ENCODE results near the gene PLPP1. TPM values are rescaled to one million over a fixed set of nuclear protein-coding genes. Genes with fewer than 3 reads are reported as not detected.

PLPP1 gene
- total and polyA plus RNA-seq, 2 of the 8 experiments (the other 6 are each of a cell fraction or from before 2014, with no cell fraction given) = 43.7 to 91.3 TPM

- CTCF ChIA-PET (ENCODE audit: partially characterized antibody) = interaction anchor here (1.1 kb wide), 1 partner anchor 10 kb away, joined by 3 read pairs; no protein-coding TSS in a partner anchor
- Histone ChIP-seq H3K79me2 (ENCODE audit: control insufficient read depth in 1 of 2, insufficient read depth in 2 of 2, low read length in 2 of 2) (no peaks in the 10 kb centered on the region), H3K9me3 (ENCODE audit: insufficient read depth in 2 of 2, low read depth in 1 of 2, low read length in 1 of 2) (no peaks in the 10 kb centered on the region), H2BK5ac (ENCODE audit: low read depth, low read length) (no peak overlapping the region), H3K27me3 (replicated peaks in 1 of 4; ENCODE audit: control insufficient read depth in 3 of 4, extremely low read depth in 1 of 4, insufficient read depth in 3 of 4, low read length in 3 of 4) (no peaks in the 10 kb centered on the region), H2BK12ac (ENCODE audit: low read depth, low read length) (peak overlapping the region; percentile 63; the same call in 1 of the 2 replicates), H2AFZ (ENCODE audit: low read length) (no peak overlapping the region), H3K14ac (ENCODE audit: insufficient read length) (no peak overlapping the region), H2BK15ac (ENCODE audit: low read length) (no peak overlapping the region), H3K23ac (ENCODE audit: insufficient read length) (no peak overlapping the region), H3K79me1 (ENCODE audit: low read depth, low read length) (no peaks in the 10 kb centered on the region), H3K56ac (replicated peaks; ENCODE audit: insufficient read length, low read depth, low read length) (no peak overlapping the region), H4K91ac (replicated peaks; ENCODE audit: insufficient read length, low read length) (no peak overlapping the region), H3K23me2 (ENCODE audit: low read depth, low read length) (no peaks in the 10 kb centered on the region), H3K4me1 (replicated peaks in 1 of 4; ENCODE audit: control insufficient read depth in 3 of 4, insufficient read depth in 4 of 4, low read length in 3 of 4) (peaks cover 0 to 6% (median 3%) of the 10 kb centered on the region in 4 experiments; a peak in 3 of 7 replicates), H3K4ac (replicated peaks; ENCODE audit: insufficient read length, low read depth, low read length) (no peak overlapping the region), H4K20me1 (replicated peaks in 1 of 2; ENCODE audit: control insufficient read depth in 1 of 2, insufficient read depth in 2 of 2, low read length in 2 of 2) (no peaks in the 10 kb centered on the region), H4K5ac (ENCODE audit: insufficient read length, low read depth, low read length) (no peak overlapping the region), H3K4me3 (ENCODE audit: extremely low read depth in 1 of 4, insufficient read depth in 2 of 4, low read depth in 3 of 4, low read length in 4 of 4) (no peak overlapping the region), H2AK5ac (ENCODE audit: low read depth, low read length) (no peak overlapping the region), H4K8ac (ENCODE audit: extremely low read depth, insufficient read depth, low read length) (no peak overlapping the region), H3K18ac (ENCODE audit: extremely low read depth, low read length) (no peak overlapping the region), H3K36me3 (ENCODE audit: control insufficient read depth in 2 of 4, insufficient read depth in 4 of 4, low read length in 3 of 4) (no peaks in the 10 kb centered on the region), H3K9ac (replicated peaks in 1 of 4; ENCODE audit: extremely low read depth in 1 of 4, low read depth in 3 of 4, low read length in 3 of 4) (no peak overlapping the region), H3K4me2 (ENCODE audit: insufficient read depth in 1 of 2, low read depth in 2 of 2, low read length in 2 of 2) (no peak overlapping the region), H3K27ac (ENCODE audit: low read depth, low read length) (no peak overlapping the region), H2BK120ac (replicated peaks; ENCODE audit: low read depth, low read length) (no peak overlapping the region), H2BK20ac (ENCODE audit: low read length) (no peak overlapping the region)
- 93% methylated on average over 6 of the region's 6 CpGs; no CpG with 5 or more reads in 1 of the 2 experiments for WGBS, 2 experiments (ENCODE audit: extremely low coverage in 1 of 2, insufficient coverage in 1 of 2, insufficient read length in 1 of 2, insufficient replicate concordance in 2 of 2, low coverage in 1 of 2, low lambda C conversion rate in 2 of 2, missing lambda C conversion rate in 1 of 2)
- FAIRE-seq (no peak), DNase-seq (ENCODE audit: low read depth in 1 of 2, low spot score in 2 of 2) (no peak)
- POLR2A ChIA-PET (ENCODE audit: partially characterized antibody) = no interaction called here
- TF ChIP-seq TAF1 (IDR thresholded peaks at IDR 0.05; ENCODE audit: low read depth, low read length) (no peak), YY1 (IDR thresholded peaks at IDR 0.05; ENCODE audit: low read depth, low read length) (no peak), BCL11A (IDR thresholded peaks at IDR 0.05; ENCODE audit: low read depth in 2 of 2, low read length in 2 of 2) (no peak), ATF2 (IDR thresholded peaks at IDR 0.05; ENCODE audit: low read length) (no peak), SAP30 (IDR thresholded peaks at IDR 0.05; ENCODE audit: insufficient read depth, insufficient replicate concordance, low read length) (no peak), PHF8 (conservative IDR thresholded peaks at IDR 0.05; ENCODE audit: low read depth, low read length) (no peak), EGR1 (IDR thresholded peaks at IDR 0.05; ENCODE audit: borderline replicate concordance, low read depth, low read length) (no peak), RXRA (IDR thresholded peaks at IDR 0.05; ENCODE audit: insufficient read depth, low read depth, low read length) (no peak), CHD2 (IDR thresholded peaks at IDR 0.05; ENCODE audit: low read length) (no peak), KDM1A (IDR thresholded peaks at IDR 0.05; ENCODE audit: borderline replicate concordance, low read length) (no peak), TAF7 (optimal IDR thresholded peaks at IDR 0.05; ENCODE audit: borderline replicate concordance, low read depth, low read length) (no peak), USF2 (IDR thresholded peaks at IDR 0.05; ENCODE audit: low read length) (no peak)
Measured at GRCh38 chr5:55580042-55580441, 45.3 kb upstream of the PLPP1 start.

All from H1 (cell line).